Astrocyte (in vitro differentiated cells and primary cell): ENCODE data around the gene EDEM3.

Source experiments
- CTCF ChIP-seq: IDR thresholded peaks from 2 replicates; pipeline ENCODE4 v1.5.1; 2011; ENCODE audit warnings: low read depth, mild to moderate bottlenecking, inconsistent platforms, low read length, moderate library complexity; ENCODE audit not compliant: insufficient read depth
- EZH2 ChIP-seq: IDR thresholded peaks from 2 replicates; pipeline ENCODE4 v1.6.1; 2012; ENCODE audit warnings: mild to moderate bottlenecking, low read length, inconsistent platforms; ENCODE audit not compliant: insufficient read depth

DNA sequence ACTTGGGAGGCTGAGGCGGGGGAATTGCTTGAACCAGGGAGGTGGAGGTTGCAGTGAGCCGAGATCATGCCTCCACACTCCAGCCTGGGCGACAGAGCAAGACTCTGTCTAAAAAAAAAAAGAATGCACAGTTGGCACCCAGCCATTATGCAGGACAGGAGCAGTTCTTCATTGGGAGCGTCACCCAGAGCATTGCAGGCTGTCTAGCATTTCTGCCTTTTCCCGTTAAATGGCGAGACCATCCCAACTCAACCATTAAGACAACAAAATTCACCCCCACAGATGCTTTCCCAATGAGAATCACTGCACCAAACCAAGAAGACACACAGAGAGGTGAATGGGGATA is 105.8 kb downstream of the EDEM3 start:
- TF ChIP-seq CTCF (no peak), EZH2 (no peak)
